ENCODE results near the gene KCNK1.

GRCh38 chr1:233629305-233629935 lies 15.5 kb downstream of the KCNK1 start:
- TF ChIP-seq EZH2 (optimal IDR thresholded peaks at IDR 0.05; ENCODE audit: low read depth, low read length) (no peak), CTCF (IDR thresholded peaks at IDR 0.05; ENCODE audit: low read length) (no peak), EZH2phosphoT487 (IDR thresholded peaks at IDR 0.05; ENCODE audit: low read length) (no peak)

Measured in MM.1S (cell line).